ENCODE results near the gene MKNK1. TPM values are rescaled to one million over a fixed set of nuclear protein-coding genes. Genes with fewer than 3 reads are reported as not detected.

Gene MKNK1
- total RNA-seq, 2 donors from 2014 or later, result 19.9 to 28.5 TPM

DNA sequence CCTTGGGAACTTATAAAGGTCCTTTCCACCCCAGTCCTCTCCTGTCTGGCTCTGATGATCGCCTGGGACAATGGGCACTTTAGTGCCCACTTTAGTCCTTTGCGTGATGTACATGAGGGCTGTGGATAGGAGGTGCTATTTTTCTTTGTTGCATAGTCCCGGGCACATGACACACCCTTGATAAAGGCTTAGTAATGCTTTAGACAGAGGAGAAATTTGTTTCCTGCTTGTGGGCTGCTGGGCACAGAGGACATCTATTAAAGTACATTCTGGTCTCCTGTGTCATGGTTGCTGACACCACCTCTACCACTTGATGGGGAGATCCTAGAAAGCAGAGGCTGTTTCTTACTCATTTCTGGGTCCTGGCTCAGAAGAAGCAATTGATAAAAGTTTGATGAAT lies 47.2 kb downstream of the MKNK1 start:
- no peaks in the 10 kb centered on the region for H3K9me3 Mint-ChIP-seq
- no peaks in the 10 kb centered on the region for H3K4me1 Mint-ChIP-seq
- WGBS, 2 experiments (ENCODE audit: insufficient coverage in 1 of 2, insufficient read length in 1 of 2), result 90% methylated on average over 3 of the region's 3 CpGs; no CpG with 5 or more reads in 1 of the 2 experiments

DNA sequence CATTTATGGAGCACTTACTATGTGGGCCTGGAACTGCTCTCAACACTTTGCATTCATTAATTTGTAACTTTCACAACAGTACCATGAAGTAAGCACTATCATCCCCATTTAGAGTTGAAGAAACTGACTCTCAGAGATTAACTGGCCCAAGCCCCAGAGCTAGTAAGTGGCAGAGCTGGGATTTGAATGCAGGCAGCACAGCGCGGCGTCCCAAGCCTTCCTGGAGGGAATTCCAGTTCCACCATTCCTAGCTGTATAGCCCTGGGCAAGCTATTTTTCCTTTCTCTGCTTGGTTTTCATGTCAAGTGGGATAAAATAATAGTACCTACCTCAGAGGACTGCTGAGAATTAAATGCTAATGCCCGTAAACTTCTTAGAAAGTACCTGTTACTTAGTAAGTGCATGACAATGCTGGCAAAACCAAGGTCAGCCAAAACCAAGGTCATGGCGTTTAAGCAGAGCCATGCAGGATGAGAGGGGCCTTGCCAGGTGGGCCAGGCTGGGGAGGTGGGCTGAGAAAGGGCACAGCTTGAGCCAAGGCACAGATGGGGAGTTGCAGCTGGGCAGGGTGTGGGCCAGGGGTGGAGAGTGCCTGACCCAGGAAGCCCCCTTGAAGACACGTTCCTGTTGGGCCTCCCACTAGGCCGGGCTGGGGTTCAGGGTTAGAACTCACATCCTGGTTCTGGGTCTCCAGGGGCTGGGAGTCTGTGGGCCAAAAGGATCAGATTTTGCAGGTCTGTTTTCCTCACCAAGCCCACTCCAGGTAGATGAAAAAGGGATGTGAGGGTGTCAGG lies 48.0 kb downstream of the MKNK1 start:
- H3K9me3 Mint-ChIP-seq, result no peaks in the 10 kb centered on the region
- 86 to 97% methylated on average over 5 to 7 of the region's 7 CpGs for WGBS, 2 experiments (ENCODE audit: insufficient coverage in 1 of 2, insufficient read length in 1 of 2)

More for the DNA sequence above, 47.2 kb downstream of the MKNK1 start:
- H3K27ac Mint-ChIP-seq, result no peak overlapping the region
- peaks cover 12% of the 10 kb centered on the region for H3K27me3 Mint-ChIP-seq (ENCODE audit: insufficient read depth)
- Histone ChIP-seq H3K27me3 (ENCODE audit: control insufficient read depth, insufficient read depth, low read length, poor library complexity, severe bottlenecking) (no peaks in the 10 kb centered on the region), H3K27ac (ENCODE audit: low read depth, low read length) (no peak overlapping the region), H3K36me3 (ENCODE audit: control insufficient read depth, insufficient read depth, low read length) (no peaks in the 10 kb centered on the region), H3K9me3 (ENCODE audit: control insufficient read depth, low read length) (no peaks in the 10 kb centered on the region), H3K4me1 (ENCODE audit: control insufficient read depth, insufficient read depth, low read length) (no peaks in the 10 kb centered on the region), H3K4me3 (ENCODE audit: low read length) (no peak overlapping the region), H3K9ac (ENCODE audit: extremely low read depth, low read length, poor library complexity, severe bottlenecking) (no peak overlapping the region)
- peaks cover 2% of the 10 kb centered on the region for H3K36me3 Mint-ChIP-seq (ENCODE audit: low read depth)
- TF ChIP-seq, protein P1, sequence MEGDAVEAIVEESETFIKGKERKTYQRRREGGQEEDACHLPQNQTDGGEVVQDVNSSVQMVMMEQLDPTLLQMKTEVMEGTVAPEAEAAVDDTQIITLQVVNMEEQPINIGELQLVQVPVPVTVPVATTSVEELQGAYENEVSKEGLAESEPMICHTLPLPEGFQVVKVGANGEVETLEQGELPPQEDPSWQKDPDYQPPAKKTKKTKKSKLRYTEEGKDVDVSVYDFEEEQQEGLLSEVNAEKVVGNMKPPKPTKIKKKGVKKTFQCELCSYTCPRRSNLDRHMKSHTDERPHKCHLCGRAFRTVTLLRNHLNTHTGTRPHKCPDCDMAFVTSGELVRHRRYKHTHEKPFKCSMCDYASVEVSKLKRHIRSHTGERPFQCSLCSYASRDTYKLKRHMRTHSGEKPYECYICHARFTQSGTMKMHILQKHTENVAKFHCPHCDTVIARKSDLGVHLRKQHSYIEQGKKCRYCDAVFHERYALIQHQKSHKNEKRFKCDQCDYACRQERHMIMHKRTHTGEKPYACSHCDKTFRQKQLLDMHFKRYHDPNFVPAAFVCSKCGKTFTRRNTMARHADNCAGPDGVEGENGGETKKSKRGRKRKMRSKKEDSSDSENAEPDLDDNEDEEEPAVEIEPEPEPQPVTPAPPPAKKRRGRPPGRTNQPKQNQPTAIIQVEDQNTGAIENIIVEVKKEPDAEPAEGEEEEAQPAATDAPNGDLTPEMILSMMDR (conservative IDR thresholded peaks at IDR 0.05), result no peak
- no peak for DNase-seq
- no peak overlapping the region for H3K4me3 Mint-ChIP-seq

DNA sequence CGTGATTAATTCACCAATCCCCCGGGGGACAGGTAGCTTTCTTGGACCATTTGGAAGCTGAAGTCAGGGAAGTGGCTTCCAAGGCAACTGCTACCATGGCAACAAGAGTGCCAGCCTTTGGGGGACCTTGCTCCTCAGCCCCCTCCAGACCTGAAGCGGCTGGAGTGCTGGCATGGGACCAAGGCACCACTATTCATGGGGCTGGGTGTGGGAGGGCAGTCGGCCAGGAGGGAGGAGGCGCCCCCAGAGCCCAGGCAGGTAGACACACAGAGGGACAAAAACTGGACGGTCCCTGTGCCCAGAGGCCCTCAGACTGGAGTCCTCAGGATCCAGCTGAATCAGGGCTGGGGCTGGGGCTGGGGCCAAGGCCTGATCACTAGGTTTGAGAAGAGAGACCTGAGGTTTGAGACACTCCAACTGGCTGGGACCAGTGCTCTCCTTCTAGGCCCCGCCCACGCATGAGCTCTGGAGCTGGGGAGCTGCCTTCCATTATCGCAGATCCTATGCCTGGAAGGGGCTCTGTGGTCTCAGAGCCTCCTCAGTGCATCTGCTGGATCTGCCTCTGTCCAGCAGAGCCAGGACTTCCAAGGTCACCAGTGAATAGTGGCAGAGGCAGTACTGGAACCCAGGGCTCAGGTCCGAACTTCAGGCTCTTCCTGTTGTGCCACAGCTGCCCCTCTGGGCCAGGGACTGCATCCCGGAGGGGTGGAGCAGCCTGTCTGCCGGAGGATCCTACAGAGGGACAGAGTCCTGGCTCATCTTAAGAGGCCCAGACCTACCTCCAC lies 49.3 kb downstream of the MKNK1 start:
- H3K27me3 Mint-ChIP-seq (ENCODE audit: insufficient read depth), result peaks cover 28% of the 10 kb centered on the region
- no peaks in the 10 kb centered on the region for H3K9me3 Mint-ChIP-seq
- Histone ChIP-seq H3K9me3 (ENCODE audit: control insufficient read depth, low read length) (no peaks in the 10 kb centered on the region), H3K4me3 (ENCODE audit: low read length) (no peak overlapping the region), H3K4me1 (ENCODE audit: control insufficient read depth, insufficient read depth, low read length) (no peaks in the 10 kb centered on the region), H3K36me3 (ENCODE audit: control insufficient read depth, insufficient read depth, low read length) (no peaks in the 10 kb centered on the region), H3K27ac (ENCODE audit: low read depth, low read length) (no peak overlapping the region), H3K27me3 (ENCODE audit: control insufficient read depth, insufficient read depth, low read length, poor library complexity, severe bottlenecking) (no peaks in the 10 kb centered on the region), H3K9ac (ENCODE audit: extremely low read depth, low read length, poor library complexity, severe bottlenecking) (no peak overlapping the region)
- H3K36me3 Mint-ChIP-seq (ENCODE audit: low read depth), result no peaks in the 10 kb centered on the region
- 88 to 90% methylated on average over 9 to 12 of the region's 12 CpGs for WGBS, 2 experiments (ENCODE audit: insufficient coverage in 1 of 2, insufficient read length in 1 of 2)
- TF ChIP-seq, protein P1 (conservative IDR thresholded peaks at IDR 0.05), result no peak
- H3K4me3 Mint-ChIP-seq, result no peak overlapping the region
- H3K27ac Mint-ChIP-seq, result no peak overlapping the region
- no peaks in the 10 kb centered on the region for H3K4me1 Mint-ChIP-seq
- DNase-seq, result peak; percentile 53

More for the DNA sequence above, 48.0 kb downstream of the MKNK1 start:
- H3K4me1 ChIP-seq (ENCODE audit: control insufficient read depth, insufficient read depth, low read length), result no peaks in the 10 kb centered on the region
- no peak overlapping the region for H3K4me3 Mint-ChIP-seq
- no peaks in the 10 kb centered on the region for H3K36me3 ChIP-seq (ENCODE audit: control insufficient read depth, insufficient read depth, low read length)
- no peaks in the 10 kb centered on the region for H3K4me1 Mint-ChIP-seq
- H3K9me3 ChIP-seq (ENCODE audit: control insufficient read depth, low read length), result no peaks in the 10 kb centered on the region
- TF ChIP-seq, protein P1 (conservative IDR thresholded peaks at IDR 0.05), result no peak
- no peak overlapping the region for H3K4me3 ChIP-seq (ENCODE audit: low read length)
- H3K36me3 Mint-ChIP-seq (ENCODE audit: low read depth), result no peaks in the 10 kb centered on the region
- H3K27me3 ChIP-seq (ENCODE audit: control insufficient read depth, insufficient read depth, low read length, poor library complexity, severe bottlenecking), result no peaks in the 10 kb centered on the region
- no peak overlapping the region for H3K27ac ChIP-seq (ENCODE audit: low read depth, low read length)
- no peak overlapping the region for H3K9ac ChIP-seq (ENCODE audit: extremely low read depth, low read length, poor library complexity, severe bottlenecking)
- no peak overlapping the region for H3K27ac Mint-ChIP-seq
- no peak for DNase-seq
- H3K27me3 Mint-ChIP-seq (ENCODE audit: insufficient read depth), result peaks cover 19% of the 10 kb centered on the region
